WI38 (cell line): Measurements from ENCODE around the gene THSD4.
"Not testable (repeated sequence)": the region's sequence is repeated elsewhere in the genome, so short reads cannot be mapped to it uniquely, and the experiment has no call there.

Source experiments
- H3K4me3 ChIP-seq: 2 replicates; pipeline ENCODE4 v1.5.1; 2011; ENCODE audit warnings: low read depth, mild to moderate bottlenecking, control low read depth, low read length
- CTCF ChIP-seq: IDR thresholded peaks from 2 replicates; pipeline ENCODE4 v1.5.1; 2012; ENCODE audit warnings: low read depth, mild to moderate bottlenecking, control low read depth, low read length

Gene THSD4

GRCh38 chr15:71393383-71393782 lies 278.1 kb downstream of the THSD4 start:
- no peak overlapping the region for H3K4me3 ChIP-seq
- TF ChIP-seq CTCF = no peak

GRCh38 chr15:71396536-71397125 lies 281.4 kb downstream of the THSD4 start:
- H3K4me3 ChIP-seq = no peak overlapping the region
- no peak for TF ChIP-seq CTCF

GRCh38 chr15:71397377-71397776 lies 282.1 kb downstream of the THSD4 start:
- no peak for TF ChIP-seq CTCF
- no peak overlapping the region for H3K4me3 ChIP-seq

- H3K4me3 ChIP-seq = no peak overlapping the region
- TF ChIP-seq CTCF = no peak
These were observed 285.0 kb downstream of the THSD4 start for GRCh38 chr15:71400294-71400693.

- H3K4me3 ChIP-seq = not testable (repeated sequence)
These were observed 286.5 kb downstream of the THSD4 start for GRCh38 chr15:71401728-71402127.

GRCh38 chr15:71409541-71409940 lies 294.3 kb downstream of the THSD4 start:
- TF ChIP-seq CTCF = no peak
- no peak overlapping the region for H3K4me3 ChIP-seq

GRCh38 chr15:71410347-71410746 lies 295.1 kb downstream of the THSD4 start:
- TF ChIP-seq CTCF = no peak

More at GRCh38 chr15:71410347-71410746, 295.1 kb downstream of the THSD4 start:
- no peak overlapping the region for H3K4me3 ChIP-seq
